ELR (cell line): ENCODE results near the gene POU2F3.

Source experiments
- DNase-seq: peaks from one replicate; pipeline ENCODE4 v3.0.0-alpha.2; 2015; ENCODE audit warnings: low read depth

The POU2F3 gene

GRCh38 chr11:120338107-120338933 lies 98.4 kb downstream of the POU2F3 start:
- DNase-seq = peak; percentile 40

- peak; percentile 43 for DNase-seq
Measured at GRCh38 chr11:120339394-120339890, 99.5 kb downstream of the POU2F3 start.

GRCh38 chr11:120340529-120340928 lies 100.6 kb downstream of the POU2F3 start:
- peak; percentile 54 for DNase-seq

GRCh38 chr11:120342226-120342625 lies 102.3 kb downstream of the POU2F3 start:
- DNase-seq = no peak

- DNase-seq = no peak
Measured at GRCh38 chr11:120342678-120343077, 102.7 kb downstream of the POU2F3 start.

- no peak for DNase-seq
Measured at GRCh38 chr11:120343429-120343828, 103.5 kb downstream of the POU2F3 start.

GRCh38 chr11:120344302-120345004 lies 104.5 kb downstream of the POU2F3 start:
- DNase-seq = peak; percentile 84

- DNase-seq = no peak
Measured at GRCh38 chr11:120346233-120346632, 106.3 kb downstream of the POU2F3 start.

- DNase-seq = no peak
Measured at GRCh38 chr11:120350637-120351036, 110.7 kb downstream of the POU2F3 start.

GRCh38 chr11:120352405-120352804 lies 112.5 kb downstream of the POU2F3 start:
- no peak for DNase-seq

- peak; percentile 34 for DNase-seq
Measured at GRCh38 chr11:120354068-120354467, 114.1 kb downstream of the POU2F3 start.

- DNase-seq = no peak
Measured at GRCh38 chr11:120354779-120355178, 114.8 kb downstream of the POU2F3 start.

- no peak for DNase-seq
Measured at GRCh38 chr11:120357620-120358019, 117.7 kb downstream of the POU2F3 start.

GRCh38 chr11:120358729-120359128 lies 118.8 kb downstream of the POU2F3 start:
- no peak for DNase-seq

GRCh38 chr11:120363436-120363835 lies 123.5 kb downstream of the POU2F3 start:
- no peak for DNase-seq

GRCh38 chr11:120365512-120365911 lies 125.6 kb downstream of the POU2F3 start:
- no peak for DNase-seq
